Mucosa of descending colon (tissue), 3 donors: Measurements from ENCODE around the gene CHD5. TPM values are rescaled to one million over a fixed set of nuclear protein-coding genes. Genes with fewer than 3 reads are reported as not detected.
A peak's percentile ranks its signal among the peaks of the same experiment; 100 is the strongest.

Experiments used
- ATAC-seq: fragments of 200-7000 bp; cut with Tn5 transposase; one replicate; pipeline ENCODE4 v1.9.1; 2020; ENCODE audit warnings: mild to moderate bottlenecking, moderate library complexity
- DNase-seq, 3 donors: peaks; one replicate each; pipeline ENCODE4 v3.0.0-alpha.2; 2020
- H3K36me3 ChIP-seq: fragments of 200-600 bp; one replicate; pipeline ENCODE4 v1.8.0; 2021; ENCODE audit warnings: low read depth, mild to moderate bottlenecking
- H3K4me1 ChIP-seq: fragments of 200-600 bp; one replicate; pipeline ENCODE4 v1.8.0; 2021; ENCODE audit warnings: low read depth, mild to moderate bottlenecking
- H3K4me3 ChIP-seq: fragments of 200-600 bp; one replicate; pipeline ENCODE4 v1.8.0; 2021; ENCODE audit warnings: mild to moderate bottlenecking
- H3K9me3 ChIP-seq: fragments of 200-600 bp; one replicate; pipeline ENCODE4 v1.8.0; 2021; ENCODE audit warnings: mild to moderate bottlenecking
- CTCF ChIP-seq: fragments of 200-600 bp; IDR thresholded peaks from one replicate; pipeline ENCODE4 v1.8.0; 2022; ENCODE audit warnings: antibody characterized with exemption, mild to moderate bottlenecking
- intact Hi-C, 2 donors: fragments of 100-400 bp; cut with DNase I in 1 of 2; cut with micrococcal nuclease in 1 of 2; formaldehyde crosslinking; loops; one replicate each; pipeline versions ENCODE4 v1.11.0 to v1.11.1; 2022; cut with DNase I, micrococcal nuclease
- total RNA-seq, 3 donors: library from RNA; stranded (reverse); fragmentation: NEBNext Ultra II Directional in 2 of 3; extraction: Animal tissue kit (Norgen Biotek cat#: 25700) in 2 of 3; gene quantifications; one replicate each; pipeline versions ENCODE4 v1.2.1 to v1.2.4, GENCODE V29; 2021 to 2023
- donor health status: DM: no; HTN: no; CAD: no; lungs with moderate emphysema.
- donor health status: DM: no; HTN: no; CAD: no.
- donor health status: DM: no; HTN: yes; CAD: no.

Gene CHD5
- total RNA-seq, 3 donors from 2014 or later: 0.17 to 2.1 (median 0.22) TPM

GRCh38 chr1:6137758-6138157 is 42.4 kb downstream of the CHD5 start:
- no peak for TF ChIP-seq CTCF
- Histone ChIP-seq H3K4me1 (no peaks in the 10 kb centered on the region), H3K36me3 (no peaks in the 10 kb centered on the region), H3K4me3 (no peak overlapping the region), H3K9me3 (no peaks in the 10 kb centered on the region)
- intact Hi-C loops: no loop called here
- no peak for ATAC-seq
- DNase-seq: peak in 1 of 3 donors; percentile 15

GRCh38 chr1:6136516-6137220 is 43.5 kb downstream of the CHD5 start:
- no peak for TF ChIP-seq CTCF
- no peak overlapping the region for H3K4me3 ChIP-seq
- no peaks in the 10 kb centered on the region for H3K4me1 ChIP-seq
- H3K36me3 ChIP-seq: no peaks in the 10 kb centered on the region
- DNase-seq (peak in 1 of 3 donors; percentile 20), ATAC-seq (no peak)
- no peaks in the 10 kb centered on the region for H3K9me3 ChIP-seq
- intact Hi-C loops: no loop called here

- TF ChIP-seq CTCF: no peak
- no peak for ATAC-seq
- no peaks in the 10 kb centered on the region for H3K4me1 ChIP-seq
- H3K36me3 ChIP-seq: no peaks in the 10 kb centered on the region
- no peak overlapping the region for H3K4me3 ChIP-seq
- no peaks in the 10 kb centered on the region for H3K9me3 ChIP-seq
- intact Hi-C loops: no loop called here
- peak in 1 of 3 donors; percentile 28 for DNase-seq
These were observed 45.2 kb downstream of the CHD5 start for GRCh38 chr1:6134741-6135510.

GRCh38 chr1:6134206-6134605 is 45.9 kb downstream of the CHD5 start:
- DNase-seq (peak in 2 of 3 donors; percentile 13 to 40), ATAC-seq (no peak)
- intact Hi-C loops: no loop called here
- no peaks in the 10 kb centered on the region for H3K36me3 ChIP-seq
- no peak for TF ChIP-seq CTCF
- H3K9me3 ChIP-seq: no peaks in the 10 kb centered on the region
- H3K4me3 ChIP-seq: no peak overlapping the region
- H3K4me1 ChIP-seq: no peaks in the 10 kb centered on the region

DNA sequence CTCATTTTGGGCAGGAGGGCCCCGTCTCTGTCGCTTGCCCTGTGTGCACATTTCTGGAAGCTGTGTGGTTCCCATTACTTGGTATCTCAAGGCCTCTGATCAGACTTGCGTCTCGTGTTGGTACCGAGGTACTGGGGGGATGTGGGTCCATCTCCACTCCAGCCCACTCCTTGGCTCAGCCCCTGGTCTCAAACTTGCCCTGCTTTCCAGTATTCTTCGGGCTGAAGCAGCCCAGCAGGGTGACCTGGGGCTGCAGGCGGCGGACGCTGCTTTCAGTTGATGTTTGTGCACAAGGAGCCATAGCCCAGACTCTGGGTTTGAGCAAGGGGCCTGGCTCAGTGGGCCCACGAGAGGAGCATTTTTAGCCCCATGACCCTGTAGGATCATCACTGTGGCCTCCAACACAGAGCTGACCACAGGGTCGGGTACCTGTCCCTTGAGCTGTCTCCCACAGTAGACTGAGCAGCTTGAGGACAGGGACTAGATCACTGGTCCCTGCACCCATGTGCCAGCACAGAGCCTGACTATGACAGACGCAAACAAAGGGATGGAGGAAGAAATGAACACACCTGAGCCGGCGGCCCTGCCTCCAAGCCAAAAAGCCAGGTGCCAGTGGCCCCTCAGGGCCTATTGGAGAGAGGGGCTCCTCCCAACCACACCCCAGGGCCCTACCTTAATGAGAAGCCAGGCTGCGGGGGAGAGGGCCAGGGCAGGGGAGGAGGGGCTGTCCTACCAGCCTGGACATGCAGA is 46.8 kb downstream of the CHD5 start:
- DNase-seq (peak in 1 of 3 donors; percentile 5), ATAC-seq (no peak)
- TF ChIP-seq CTCF: no peak

More for the DNA sequence above, 46.8 kb downstream of the CHD5 start:
- Histone ChIP-seq H3K36me3 (no peaks in the 10 kb centered on the region), H3K4me3 (no peak overlapping the region), H3K9me3 (no peaks in the 10 kb centered on the region), H3K4me1 (no peaks in the 10 kb centered on the region)
- intact Hi-C loops: no loop called here
